CD1c-positive myeloid dendritic cell (primary cell): ENCODE results near the gene CCDC8.
A peak's percentile ranks its signal among the peaks of the same experiment; 100 is the strongest.
"Not testable (repeated sequence)": the region's sequence is repeated elsewhere in the genome, so short reads cannot be mapped to it uniquely, and the experiment has no call there.

Experiments used
- DNase-seq: peaks from one replicate; pipeline ENCODE4 v3.0.0-alpha.2; 2016; ENCODE audit errors: extremely low spot score

Gene CCDC8

DNA sequence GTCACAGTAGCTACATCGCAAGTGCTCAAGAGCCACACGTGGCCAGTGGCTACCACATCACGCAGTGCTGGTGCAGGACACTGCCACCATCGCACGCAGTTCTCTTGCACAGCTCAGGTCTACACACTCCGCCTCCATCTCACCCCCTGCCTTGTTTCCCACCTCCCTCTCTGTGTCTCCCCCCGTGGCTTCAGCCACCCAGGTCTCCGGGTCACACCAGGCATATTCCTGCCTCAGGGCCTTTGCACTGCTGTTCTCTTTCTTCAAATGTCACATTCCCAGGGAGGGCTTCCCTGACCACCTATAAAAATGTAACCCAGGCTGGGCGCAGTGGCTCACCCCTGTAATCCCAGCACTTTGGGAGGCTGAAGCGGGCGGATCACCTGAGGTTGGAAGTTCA, 10.6 kb downstream of the CCDC8 start:
- DNase-seq: no peak

DNA sequence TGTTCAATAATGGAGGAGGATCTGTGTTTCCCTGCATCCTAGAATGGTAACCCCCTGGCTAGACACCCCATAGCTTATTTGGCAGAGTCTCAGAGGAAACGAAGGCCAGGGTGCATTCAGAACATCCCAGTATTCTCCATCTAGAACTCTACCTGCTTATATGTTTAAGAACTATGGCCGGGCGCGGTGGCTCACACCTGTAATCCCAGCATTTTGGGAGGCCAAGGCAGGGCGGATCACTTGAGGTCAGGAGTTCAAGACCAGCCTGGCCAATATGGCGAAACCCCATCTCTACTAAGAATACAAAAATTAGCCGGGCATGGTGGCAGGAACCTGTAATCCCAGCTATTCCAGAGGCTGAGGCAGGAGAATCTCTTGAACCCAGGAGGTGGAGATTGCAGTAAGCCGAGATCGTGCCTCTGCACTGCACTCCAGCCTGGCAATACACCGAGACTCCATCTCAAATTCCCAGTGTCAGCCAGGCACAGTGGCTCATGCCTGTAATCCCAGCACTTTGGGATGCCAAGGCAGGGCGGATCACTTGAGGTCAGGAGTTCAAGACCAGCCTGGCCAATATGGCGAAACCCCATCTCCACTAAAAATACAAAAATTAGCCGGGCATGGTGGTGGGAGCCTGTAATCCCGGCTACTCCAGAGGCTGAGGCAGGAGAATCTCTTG, 15.4 kb downstream of the CCDC8 start:
- not testable (repeated sequence) for DNase-seq

DNA sequence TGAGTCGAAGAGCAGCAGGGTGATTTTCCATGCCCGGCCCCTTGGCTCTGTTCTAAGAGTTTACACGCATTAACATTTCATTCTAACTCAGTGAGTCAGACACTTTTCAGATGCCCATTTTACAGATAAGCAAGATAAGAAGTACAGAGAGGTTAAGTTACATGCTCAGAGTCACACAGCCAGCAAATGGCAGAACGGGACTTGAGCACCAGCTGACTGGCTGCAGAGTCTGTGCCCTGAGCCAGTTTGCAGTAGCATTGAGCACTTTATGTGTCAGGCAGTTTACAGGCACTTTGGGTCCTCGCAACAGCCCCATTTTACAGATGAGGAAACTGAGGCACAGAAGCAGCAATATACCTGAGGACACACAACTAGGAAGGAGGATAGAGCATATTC, 19.0 kb downstream of the CCDC8 start:
- no peak for DNase-seq

DNA sequence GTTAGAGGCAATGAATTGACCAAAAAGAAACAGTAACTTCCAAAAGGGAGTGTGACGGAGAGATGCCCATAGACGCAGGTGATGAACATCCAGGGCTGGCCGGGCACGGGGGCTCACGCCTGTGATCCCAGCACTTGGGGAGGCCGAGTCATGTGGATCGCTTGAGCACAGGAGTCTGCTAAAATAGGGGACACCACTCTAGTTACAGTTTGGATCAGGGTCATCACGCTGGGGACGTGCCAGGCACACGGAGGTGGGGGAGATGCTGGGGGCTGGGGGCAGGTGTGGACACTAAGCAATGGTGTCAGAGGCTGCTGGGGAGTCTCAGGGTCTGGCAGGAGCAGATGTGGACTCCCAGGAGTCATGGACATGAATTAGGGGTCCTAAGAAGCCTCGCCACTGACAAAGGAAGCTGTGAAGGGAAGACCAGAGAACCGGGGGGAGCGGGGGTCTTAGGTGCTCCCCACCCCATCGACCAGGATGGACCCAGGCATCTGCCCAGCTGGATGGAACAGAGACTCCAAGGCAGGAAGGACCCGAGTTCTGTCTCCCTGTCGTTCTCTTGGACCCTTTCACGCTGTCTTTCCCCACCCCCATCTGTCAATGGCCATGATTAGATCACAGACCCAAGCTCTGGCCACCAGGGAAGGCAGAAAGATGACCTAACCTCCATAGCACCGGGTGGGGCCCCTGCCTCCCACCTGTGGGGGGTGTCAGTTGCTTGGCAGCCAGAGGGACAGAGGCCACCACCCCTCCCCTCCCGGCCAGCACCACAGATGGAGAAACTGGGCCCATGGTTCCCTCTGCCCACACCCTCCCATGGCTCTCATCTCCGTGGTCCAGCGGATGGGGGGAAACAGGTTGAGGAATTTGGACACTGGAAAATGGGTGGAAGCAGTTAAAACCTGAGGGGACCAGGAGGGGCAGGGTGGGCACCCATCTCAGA, 19.6 kb downstream of the CCDC8 start:
- no peak for DNase-seq

DNA sequence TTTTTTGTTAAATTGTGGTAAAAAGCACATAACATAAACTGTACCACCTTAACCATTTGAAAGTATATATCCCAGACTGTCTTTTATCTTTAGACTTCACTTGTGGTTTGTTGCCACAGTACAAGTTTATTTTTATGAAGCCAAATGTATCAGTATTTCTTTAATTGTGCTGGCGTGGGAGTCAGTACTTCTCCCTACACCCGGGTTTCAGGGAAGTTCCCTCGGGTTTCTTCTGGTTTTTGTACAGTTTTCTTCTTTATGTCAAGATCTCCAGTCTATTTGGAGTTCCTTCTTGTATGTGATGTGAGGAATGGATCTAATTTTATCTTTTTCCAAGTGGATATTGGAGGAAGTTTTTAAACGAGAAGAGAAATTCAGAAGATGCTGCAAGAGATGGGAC, 20.5 kb downstream of the CCDC8 start:
- DNase-seq: peak; percentile 42

DNA sequence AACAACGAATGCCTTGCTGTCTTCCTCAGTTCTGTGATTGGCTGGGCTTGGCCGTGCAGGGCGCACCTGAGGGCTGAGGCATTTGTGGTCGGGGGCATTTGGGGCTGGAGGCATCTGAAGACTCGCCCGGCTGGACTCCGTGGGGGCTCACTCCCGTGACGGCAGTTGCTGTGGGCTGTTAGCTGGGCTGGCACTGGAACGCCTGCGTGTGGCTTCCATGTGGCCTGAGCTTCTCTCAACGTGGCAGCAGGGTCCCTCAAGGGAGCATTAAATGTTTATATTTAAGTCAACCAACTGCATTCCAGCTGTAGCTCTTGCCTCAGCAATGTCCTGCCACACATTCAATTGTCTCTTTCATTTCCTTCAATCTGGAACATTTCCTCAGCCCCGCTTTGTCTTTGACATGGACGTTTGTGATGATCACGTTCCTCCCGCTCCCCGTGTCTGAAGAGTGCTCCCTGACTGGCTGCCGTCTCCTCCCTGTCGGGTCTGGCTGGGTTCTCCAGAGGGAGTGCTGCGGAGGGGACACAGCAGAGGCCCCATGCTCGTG, 21.0 kb downstream of the CCDC8 start:
- no peak for DNase-seq

DNA sequence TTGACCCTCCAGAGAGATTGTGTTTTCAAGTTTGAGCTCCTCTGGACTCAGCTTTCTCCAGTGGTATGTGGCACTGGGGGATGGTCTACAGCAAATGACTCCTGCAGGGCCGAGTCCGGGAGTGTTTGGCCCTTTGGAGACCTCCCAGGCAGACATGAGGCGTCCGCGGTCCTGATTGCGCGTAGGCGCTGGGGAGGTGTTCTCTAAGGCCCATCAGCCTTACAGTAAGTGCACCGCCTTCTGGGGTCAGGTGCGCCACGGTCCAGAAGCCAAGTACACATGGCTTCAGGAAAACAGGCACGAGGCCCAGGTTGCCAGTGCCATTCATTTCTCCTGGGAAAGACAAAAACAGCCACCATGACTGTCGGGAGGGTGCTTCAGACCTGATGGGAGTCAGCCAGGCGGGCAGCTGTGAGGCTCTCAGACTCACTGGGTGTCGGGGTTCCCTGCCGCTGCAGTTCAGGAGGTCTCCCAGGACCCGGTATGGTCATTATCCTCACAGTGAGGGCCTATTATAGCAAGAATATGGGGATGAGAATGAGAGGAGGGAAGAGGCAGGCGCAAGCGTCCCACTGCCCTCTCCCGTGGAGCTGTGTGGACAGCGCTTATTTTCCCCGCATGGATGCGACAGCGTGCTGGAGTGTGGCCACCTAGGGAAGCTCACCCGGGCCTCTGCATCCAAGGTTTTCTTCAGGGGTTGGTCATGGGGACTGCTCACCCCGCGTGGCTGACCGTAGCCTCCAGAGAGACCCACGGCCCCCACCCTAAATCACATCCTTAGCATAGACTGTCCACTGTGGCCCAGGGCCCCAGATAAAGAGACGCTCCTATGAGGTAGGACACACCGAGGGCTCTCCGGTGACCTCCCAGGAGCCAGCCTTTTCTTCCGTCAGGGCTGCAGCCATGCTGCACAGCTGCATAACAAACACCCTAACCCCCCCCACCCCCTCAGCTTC, 21.8 kb downstream of the CCDC8 start:
- no peak for DNase-seq

DNA sequence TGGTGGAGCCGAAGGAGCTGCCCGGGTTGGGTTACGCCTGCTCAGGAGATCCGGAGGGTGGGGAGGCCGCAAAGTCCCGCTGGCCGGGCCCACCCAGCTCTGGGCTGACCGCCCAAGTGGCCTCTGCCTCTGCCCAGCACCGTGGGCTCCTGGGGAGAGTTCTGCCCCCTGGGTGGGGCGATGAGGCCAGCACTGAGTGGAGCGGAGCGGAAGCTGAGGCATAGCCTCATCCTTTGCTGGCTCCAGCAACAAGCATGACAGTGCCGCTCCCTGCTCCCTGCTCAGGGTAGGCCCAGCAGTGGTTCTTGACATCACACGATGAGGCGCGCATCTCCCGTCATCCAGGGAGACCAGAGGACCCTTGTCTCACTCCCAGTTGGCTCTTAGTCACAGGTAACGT, 22.5 kb downstream of the CCDC8 start:
- DNase-seq: no peak

DNA sequence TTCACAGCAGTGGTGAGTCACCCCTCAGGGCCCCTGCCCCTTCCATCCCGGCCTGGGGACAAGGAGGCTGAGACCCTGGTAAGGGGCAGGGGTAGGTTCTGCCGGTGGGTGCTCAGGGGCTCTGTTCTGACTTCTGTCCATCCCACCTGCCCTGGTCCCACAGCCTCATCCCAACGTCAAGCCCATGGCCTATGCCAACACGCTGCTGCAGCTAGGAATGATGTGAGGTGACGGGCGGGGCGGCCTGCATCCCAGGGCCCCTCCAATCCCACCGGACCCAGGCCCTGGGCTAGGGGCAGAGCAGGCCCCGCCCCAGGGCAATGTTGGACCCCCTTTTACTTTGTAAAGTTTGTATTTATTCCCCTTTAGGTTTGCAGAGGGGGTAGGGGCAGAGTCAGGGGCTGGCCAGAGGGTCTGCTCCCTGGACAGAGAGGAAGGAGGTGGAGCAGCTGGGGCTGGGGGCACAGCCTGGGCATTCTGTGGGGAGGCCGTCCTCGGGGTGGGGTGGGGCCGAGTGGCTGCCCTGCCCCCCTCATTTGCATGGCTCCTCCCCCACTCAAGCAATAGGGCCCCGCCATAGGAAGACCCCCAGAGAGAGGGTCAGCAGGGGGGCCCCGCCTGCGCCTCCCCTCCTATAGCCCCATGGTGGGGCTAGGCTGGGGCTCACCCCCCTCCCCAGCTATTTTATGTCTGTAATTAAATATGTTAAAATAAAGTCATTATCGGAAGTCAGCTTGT, 23.1 kb downstream of the CCDC8 start:
- no peak for DNase-seq

DNA sequence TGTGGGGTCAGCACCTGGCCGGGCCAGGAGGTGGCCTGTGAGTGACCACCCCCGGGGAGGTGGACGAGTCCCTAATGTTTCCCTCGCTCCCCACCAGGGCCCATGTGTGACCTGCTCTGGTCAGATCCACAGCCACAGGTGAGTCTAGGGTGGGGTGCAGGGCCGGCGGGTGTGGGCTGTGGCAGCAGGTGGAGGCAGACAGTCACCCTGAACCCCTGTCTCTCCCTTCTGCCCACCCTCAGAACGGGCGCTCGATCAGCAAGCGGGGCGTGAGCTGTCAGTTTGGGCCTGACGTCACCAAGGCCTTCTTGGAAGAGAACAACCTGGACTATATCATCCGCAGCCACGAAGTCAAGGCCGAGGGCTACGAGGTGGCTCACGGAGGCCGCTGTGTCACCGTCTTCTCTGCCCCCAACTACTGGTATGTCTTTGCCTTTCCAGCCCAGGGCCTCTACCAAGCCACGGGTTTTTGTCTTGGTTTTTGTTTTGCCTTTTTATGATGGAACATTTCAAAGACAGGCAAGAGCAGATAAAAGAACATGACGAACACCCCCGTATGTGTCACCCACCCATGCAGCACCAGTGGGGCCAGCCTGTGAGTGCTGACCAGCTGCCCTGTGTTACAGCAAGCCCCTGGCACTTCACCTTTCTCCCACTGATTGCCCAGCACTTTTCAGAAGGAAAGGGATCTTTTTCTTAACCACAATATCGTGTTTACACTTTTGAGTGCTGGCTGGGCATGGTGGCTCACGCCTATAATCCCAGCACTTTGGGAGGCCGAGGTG, 24.9 kb downstream of the CCDC8 start:
- no peak for DNase-seq

DNA sequence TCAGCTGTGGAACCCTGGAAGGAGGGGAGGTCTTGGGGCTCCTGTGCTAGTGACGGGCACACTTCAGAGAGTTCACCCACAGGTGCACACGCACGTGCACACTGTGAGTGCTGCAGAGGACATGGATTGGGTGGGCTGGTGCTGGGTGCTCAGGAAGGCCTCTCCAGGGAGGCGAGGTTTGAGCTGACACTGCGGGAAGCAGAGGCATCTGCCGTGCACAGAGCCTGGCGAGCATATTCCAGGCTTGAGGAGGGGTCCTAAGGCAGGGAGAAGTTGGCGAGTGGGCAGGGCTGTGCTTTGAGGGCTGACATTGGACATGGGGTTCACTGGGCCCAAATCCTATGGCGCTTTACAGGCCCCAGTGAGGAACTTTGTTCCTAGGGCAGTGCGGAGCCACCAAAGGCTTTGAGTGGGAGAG, 25.6 kb downstream of the CCDC8 start:
- no peak for DNase-seq

DNA sequence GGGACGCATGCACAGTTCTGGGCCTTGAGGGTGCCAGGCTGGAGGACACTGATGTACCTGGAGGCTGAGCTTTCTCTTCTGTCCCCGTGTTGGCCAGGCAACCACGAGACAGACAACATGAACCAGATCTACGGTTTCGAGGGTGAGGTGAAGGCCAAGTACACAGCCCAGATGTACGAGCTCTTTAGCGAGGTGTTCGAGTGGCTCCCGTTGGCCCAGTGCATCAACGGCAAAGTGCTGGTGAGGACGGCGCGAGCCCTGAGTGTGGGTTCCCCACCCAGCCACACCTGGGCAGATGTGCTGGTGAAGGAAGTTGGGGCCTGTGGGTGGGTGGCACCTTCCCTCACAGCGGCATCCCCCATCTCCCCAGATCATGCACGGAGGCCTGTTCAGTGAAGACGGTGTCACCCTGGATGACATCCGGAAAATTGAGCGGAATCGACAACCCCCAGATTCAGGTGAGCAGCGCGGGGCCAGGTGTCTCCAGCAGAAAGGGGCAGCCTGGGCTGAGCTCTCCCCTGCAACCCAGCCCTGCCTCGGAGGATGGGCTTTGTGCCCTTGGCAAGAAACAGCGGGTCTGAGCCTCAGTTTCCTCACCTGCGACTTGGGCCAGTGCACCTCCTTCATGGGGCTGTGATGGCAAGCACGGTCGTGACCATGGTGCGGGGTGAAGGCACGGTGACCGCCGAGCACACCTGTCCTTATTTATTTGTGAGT, 26.2 kb downstream of the CCDC8 start:
- DNase-seq: no peak

DNA sequence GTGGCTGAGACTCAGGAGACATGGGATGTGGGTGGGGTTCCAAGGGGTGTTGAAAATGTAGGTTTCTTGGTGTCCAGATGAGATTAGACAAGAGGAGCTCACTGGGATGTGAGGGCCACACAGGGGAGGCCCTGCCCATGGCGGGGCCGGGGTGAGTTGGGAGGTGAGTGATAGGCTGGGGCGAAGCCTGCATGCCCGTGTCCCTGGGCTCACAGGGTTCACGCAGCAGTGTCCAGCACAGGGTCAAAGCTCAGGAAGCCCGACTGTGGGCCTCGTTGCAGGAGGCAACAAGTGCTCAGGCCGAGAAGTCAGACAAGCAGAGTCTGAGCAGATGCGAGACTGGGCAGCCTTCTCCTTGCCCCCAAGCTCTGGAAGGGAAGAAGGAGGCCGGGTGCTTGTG, 27.2 kb downstream of the CCDC8 start:
- no peak for DNase-seq

DNA sequence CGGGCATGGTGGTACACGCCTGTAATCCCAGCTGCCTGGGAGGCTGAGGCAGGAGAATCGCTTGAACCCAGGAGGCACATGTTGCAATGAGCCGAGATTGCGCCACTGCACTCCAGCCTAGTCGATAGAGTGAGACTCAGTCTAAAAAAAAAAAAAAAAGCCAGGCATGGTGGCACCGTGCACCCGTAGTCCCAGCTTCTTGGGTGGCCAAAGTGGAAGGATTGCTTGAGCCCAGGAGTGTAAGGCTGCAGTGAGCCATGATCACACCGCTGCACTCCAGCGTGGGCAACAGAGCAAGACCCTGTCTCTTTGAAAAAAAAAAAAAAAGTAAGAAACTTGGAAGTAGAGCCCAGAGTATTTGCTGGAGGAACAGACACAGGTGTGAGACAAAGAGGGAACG, 27.7 kb downstream of the CCDC8 start:
- DNase-seq: no peak

DNA sequence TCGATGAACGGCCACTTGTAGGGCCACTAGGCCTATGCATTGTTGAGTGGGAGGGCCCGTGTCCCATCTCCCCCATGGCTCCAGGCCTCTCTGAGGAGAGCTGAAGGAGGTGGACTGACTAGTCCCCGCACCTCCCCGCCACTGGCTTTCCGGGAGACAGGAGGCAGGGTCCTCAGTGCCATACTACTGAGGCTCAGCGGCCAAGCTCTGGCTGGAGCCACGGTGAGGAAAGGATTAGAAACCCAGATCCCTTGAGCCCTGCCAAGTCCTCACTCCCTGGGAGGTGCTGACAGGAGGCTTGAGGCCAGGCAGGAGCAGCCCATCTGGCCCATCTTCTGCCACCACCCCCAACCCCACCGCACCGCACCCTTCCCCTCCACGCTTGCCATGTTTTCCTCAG, 29.0 kb downstream of the CCDC8 start:
- DNase-seq: no peak

DNA sequence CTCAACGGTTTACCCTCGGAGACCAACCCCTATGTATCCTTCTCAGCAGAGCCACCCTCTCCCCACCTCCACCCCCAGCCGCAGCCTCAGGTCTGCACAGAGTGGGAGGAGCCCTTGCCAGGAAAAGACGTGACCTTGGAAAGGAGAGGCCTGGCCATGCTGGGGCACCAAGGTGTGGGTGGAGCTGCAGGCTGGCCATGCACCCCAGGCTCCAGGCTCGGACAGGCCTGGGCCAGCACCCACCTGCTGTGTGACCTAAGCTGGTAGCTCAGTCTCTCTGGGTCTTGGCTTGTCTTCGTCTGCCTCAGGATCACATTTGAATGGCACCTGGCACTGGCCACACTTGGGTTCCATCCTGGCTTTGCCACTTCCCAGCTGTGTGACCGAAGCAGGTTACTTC, 29.5 kb downstream of the CCDC8 start:
- no peak for DNase-seq

DNA sequence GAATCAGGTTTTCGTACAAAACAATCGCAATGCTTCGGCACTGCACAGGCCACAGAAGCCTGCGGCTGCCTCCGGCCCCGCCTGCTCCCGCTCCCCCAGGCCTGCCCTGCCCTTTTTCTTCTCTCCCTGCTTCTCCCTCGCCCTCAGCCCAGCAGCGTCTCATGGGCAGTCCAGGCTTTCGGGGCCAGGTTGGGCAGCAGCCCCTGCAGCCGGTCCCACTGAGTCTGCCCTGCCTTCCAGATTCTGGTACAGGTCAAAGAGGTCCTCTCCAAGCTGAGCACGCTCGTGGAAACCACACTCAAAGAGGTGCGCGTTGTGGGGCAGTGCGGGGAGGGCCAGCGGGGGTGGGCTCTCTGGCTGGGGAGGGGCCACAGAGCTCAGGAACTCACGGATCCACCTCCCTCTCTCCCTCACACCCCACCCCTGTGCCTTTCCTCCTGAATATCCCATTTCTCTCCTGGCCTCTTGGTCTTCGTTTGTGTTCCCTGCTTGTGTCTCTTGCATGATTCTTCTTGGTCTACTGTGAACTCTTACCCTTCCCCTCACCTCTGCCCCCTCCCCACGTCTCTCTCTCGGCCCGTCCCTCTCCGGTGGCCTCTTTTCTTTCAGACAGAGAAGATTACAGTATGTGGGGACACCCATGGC, 30.1 kb downstream of the CCDC8 start:
- no peak for DNase-seq

DNA sequence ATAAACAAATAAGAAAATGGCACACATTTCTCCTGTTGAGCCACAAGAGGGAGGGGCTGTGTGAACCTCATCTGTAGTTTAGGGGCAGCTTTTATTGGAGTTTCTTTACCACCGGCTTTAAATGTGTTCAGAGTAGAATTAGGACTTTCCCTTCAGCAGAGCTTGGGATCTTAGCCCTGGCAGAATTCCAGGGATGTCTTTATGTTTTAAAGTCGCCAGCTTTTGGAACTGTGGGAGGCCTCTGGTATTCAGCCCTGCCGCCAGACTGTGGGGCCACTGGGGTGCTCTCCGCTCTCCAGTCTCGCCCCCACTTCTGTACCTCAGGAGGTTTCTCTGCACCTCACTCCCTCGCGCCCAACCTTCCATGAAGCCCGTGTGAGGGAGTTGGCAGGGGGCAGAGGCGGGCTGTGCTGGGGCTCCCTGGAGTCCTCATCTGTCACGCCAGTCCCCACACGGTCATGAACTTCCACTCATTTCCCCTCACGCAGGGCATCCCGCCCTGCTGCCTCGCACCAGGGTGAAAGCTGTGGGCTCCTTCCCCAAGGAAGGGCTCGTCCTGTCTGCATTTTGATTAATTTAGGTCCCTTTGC, 31.5 kb downstream of the CCDC8 start:
- no peak for DNase-seq

DNA sequence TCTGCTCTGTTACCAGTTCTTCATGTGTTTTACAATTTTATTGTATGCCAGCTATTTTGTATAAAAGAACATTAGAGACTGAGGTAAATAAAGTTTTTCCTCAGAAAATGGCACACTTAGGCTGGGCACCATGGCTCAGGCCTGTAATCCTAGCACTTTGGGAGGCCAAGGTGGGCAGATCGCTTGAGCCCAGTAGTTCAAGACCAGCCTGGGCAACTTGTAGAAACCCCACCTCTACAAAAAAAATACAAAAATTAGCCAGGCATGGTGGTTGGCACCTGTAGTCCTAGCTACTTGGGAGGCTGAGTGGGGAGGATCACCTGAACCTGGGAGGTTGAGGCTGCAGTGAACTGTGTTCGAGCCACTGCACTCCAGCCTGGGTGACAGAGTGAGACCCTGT, 32.0 kb downstream of the CCDC8 start:
- DNase-seq: no peak
